ENCODE measurements around the gene CYP8B1.

DNA sequence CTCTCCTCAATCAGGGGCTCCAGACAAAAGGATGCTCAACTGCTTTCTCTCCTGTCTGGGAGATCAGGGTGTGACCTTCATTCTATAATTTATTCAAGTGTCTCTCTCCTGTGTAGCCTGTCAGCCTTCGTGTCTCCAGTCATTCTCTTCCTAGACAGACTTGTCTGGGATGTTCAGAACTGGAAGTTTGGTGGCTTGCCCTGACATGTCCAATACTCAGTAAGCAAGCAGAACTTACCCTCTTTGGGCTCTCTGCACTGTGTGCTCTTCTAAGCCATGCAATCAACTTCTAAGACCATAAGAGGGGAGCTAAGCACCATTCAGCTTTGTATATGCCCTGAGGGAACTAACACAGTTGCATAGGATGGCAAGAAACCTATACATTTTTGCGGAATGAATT is 52.3 kb downstream of the CYP8B1 start:
- TF ChIP-seq POLR2A (IDR thresholded peaks at IDR 0.05), result no peak
- no peak for TF ChIP-seq CTCF (IDR thresholded peaks at IDR 0.05)
